HG03520 (cell line): ENCODE results near the gene HNRNPF.
"Not testable (repeated sequence)": the region's sequence is repeated elsewhere in the genome, so short reads cannot be mapped to it uniquely, and the experiment has no call there.

ENCODE experiments used
- ATAC-seq: cut with Tn5 transposase; IDR thresholded peaks from one replicate; pipeline ENCODE4 v1.9.1; 2021; ENCODE audit warnings: mild to moderate bottlenecking, moderate library complexity; ENCODE audit not compliant: unreplicated experiment

The HNRNPF gene

DNA sequence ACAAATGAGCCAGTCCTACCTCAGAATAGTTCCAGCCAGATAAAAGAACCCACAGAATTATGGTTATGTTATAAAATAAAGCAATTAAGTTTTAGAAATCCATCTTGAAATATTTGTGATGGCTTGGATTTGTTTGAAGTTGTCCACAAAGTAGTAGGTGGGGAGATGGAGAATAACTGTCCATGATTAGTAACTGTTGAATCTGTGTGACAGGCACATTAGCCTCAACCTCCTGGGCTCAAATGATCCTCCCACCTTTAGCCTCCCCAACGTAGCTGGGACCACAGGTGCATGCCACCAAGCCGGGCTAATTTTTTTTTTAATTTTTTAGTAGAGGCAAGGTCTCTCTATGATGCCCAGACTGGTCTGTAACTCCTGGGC is 10.1 kb downstream of the HNRNPF start:
- no peak for ATAC-seq

DNA sequence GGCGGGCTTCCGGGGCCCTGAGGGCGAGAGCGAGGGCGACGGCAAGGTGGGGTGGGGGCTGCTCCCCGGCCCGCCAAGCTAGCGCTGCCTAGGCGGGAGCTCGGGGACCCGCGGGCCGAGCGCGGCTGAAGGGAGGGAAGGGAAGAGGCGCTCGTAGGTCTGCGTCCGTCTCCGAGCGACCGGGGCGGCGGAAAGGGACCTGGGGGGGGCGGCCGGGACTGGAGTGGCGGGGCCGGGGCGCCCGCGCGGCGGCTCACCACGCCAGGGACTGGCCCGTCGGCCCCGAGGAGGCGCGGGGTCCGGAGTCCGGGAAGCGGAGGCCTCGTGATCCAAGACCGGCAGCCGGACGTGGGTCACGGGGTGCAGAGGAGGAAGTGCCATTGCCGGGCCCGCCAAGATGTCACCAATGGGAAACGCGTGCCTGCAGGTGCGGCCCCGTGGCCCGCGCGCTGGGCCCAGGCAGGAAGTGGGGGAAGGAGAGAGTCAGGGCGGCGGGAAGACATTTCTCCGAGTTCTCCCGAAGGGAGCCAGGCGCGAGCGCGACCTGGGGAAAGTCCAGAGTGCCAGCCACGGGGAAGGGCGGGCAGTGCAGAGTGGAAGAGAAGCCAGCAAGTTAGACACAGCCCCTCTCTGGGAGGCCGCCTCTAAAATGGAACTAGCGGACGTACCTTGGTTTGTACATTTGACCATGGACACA is 11.9 kb downstream of the HNRNPF start:
- peak; percentile 70 for ATAC-seq

DNA sequence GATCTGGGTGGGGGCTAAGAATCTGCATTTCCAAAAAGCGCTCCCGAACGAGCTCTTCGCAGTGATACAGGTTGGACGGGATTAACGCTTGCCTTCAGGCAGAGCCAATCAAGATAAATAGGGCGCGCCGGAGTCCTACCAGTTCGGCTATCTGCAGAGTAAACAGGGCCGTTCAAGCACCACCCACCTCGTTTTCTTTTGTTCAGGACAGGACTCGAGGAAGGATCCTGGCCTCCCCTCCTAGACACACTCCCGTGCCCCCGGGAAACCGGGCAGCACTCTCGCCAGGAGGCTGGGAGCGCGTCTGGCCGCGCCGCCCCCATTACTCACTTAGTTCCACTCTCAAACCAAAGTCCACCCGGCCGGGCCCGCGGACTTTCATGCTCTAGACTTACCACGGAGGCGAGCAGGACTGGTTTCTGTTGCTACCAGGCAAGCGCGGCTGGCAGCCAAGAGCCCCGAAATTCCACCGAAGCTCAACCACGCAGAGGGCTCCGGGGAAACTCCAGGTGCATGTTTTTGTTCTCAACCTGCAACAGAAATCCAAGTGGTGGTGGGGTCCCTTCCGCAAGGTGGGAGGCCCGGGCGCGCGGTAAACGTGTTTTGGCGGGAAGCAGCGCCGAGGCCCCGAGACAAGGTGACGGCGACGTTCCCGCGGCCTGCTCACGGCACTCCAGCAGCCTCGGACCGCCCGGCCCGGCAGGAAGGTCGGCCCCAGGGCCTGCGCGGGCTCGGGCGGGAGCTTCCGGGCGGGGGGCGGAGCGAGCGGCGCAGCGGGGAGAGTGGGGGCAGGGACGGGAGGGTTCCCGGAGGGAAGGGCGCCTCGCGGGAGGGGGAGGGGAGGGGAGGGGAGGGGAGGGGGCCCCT is 12.7 kb downstream of the HNRNPF start:
- ATAC-seq, result peak; percentile 37

DNA sequence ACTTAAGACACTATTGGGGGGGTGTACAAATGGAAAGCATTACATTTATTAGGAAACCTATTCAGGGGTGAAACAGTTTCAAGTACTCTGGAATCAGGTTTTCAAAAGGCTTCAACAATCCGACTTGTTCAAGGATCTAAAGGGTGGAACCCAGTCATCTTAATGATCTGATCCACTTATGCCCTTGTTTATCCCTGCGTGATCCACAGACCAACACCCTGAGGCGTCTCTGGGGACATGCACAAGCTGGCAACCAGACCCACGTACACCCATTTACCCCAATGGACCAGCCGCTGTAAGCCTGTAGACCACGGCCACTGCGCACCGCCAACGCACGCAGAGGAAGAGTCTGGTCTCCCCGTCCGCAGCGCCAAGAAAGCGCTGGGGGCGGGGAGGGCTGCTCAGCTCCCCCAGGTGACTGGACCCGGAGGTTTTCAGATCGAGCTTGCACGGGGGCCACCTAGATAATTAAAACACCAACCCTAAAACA is 13.4 kb downstream of the HNRNPF start:
- no peak for ATAC-seq

DNA sequence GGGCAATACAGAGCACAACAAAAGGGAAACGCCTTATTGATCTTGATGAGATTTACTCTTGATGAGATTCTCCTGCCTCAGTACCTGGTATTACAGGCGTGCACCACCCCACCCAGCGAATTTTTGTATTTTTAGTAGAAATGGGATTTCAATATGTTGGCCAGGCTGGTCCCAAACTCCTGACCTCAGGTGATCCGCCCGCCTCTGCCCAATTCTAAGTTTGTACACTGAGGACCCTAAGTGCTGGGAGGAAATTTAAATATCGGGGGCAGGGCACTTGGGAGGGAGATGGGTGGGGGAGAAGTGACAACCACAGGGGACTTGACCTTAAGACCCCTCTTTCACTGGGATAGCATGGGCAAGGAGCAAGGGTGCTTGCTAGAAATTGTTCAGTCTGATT is 14.1 kb downstream of the HNRNPF start:
- no peak for ATAC-seq

DNA sequence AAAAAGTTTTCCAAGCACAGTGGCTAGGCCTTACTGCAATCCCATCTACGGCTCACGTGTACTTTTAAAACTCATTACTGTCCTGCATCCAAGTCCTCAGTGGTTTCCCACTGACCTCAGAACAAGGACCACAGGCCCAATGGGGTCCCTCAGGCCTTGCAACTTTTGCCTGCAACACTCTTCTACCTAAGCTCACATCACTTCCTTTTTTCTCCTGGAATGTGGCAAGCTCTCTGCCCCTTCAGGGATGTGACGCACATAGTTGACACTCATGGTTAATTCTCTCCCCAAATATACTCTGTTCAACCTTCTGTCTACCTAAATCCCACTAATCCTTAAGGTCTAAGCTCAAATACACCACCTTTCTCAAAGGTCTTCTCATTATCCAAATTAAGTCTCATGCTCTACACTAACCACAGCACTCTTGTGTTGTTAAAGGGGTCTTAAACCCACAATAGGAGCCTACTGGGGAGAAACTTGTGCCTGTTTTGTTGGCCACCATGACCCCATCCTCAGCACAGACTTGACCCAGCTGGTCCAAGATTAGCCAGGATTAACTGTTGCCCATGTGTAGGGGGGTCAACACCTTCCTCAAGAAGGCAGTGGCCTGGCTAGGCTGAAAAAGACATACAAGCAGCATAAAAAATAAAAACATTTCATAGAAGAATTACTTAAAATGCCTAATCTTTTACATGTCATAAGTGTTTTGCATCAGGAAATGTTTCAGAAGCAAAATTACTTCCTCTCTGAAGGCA is 15.2 kb downstream of the HNRNPF start:
- no peak for ATAC-seq

DNA sequence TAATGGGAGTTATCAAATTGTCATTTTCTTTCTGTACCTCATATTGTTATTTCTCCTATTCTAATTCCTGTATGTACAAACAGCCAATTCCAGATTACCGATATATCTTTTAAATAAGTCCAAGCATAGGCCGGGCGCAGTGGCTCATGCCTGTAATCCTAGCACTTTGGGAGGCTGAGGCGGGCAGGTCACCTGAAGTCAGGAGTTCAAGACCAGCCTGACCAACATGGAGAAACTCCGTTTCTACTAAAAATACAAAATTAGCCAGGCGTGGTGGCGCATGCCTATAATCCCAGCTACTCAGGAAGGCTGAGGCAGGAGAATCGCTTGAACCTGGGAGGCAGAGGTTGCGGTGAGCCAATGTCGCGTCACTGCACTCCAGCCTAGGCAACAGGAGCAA is 15.8 kb downstream of the HNRNPF start:
- ATAC-seq, result not testable (repeated sequence)

DNA sequence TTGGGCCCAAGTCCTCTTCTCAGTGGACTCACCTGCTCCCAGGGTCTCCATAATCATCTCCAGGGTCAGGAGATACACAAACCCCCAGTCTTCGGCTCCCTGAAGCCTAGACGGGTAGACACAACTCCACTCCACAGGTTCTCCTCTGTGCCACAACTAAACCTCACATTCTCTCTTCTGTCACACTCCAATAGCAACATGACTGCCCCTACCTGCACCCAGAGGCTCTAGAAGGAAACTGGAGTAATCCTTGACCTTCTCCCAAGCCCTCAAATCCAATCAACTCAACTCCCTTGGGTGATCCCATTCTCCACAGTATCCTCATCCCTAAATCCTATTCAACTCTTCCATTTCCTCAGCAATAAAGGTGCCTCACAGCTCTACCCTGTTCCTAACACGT is 16.2 kb downstream of the HNRNPF start:
- ATAC-seq, result no peak

DNA sequence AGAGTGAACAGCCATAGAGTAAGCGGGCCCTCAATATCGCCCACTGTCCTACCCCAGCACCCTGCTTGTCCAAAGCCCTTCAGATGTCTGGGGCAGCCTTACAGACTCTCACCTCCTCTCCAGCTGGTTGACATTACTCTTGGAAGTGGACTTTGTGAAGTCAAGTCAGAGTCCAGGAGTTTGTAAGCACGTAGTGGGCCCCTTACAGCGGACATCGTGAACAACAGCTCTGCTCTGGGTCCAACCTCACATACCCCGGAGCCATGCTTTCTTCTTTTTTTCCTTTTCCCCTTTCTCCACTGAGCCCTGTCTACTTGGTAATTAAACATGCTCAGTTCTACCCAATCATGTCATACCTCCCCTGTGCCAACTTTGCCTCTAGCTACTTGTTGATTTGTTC is 17.5 kb downstream of the HNRNPF start:
- ATAC-seq, result no peak

DNA sequence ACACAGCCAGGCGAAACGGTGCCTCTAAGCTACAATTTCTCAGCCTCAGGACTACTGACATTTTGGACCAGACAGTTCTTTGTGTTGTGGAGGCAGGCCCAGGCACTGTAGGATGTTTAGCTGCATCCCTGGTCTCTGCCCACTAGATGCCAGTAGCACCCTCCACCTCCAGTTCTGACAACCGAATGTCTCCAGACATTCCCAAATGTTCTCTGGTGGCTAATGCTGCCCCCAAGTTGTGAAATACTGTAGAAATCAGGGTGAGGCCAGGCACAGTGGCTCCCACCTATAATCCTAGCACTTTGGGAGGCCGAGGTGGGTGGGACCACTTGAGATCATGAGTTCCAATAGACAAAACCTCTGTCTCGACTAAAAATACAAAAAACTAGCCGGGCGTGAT is 18.2 kb downstream of the HNRNPF start:
- ATAC-seq, result no peak

DNA sequence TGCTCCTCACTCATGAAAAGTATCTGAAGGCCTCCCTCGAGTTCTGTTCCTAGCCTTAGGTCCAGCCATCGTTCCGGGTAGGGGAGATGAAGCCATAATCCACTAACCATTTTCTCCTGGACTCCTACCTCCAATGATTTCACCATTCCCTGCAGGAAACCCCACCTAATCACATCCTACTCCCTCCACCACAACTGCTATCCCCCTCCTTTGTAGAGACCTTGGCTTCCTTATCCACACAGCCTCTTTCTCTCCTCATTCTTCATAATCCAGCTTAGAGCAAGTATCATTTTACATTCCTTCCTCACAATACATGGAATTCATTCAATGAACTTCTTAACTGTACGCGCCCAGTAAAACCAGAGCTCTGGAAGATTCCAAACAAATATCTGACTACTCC is 18.7 kb downstream of the HNRNPF start:
- ATAC-seq, result no peak

DNA sequence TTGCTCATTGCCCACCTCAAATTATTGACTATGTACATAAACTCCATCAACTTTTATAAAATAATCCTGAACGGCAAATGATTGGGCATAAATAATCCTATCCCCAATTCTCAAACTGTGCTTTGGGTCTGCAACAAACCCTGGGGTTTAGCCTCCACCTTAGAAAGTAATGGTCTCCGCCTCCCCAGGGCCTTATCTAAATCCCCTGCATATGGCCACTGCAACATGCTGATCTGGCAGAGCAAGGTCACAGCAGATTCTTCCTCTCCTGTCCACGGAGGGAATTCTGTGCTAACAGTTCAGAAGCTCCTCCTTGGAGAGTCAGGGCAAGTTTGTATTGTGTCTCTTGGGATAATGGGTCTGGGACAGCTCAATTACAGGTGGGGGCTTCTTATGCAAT is 19.1 kb downstream of the HNRNPF start:
- ATAC-seq, result no peak

DNA sequence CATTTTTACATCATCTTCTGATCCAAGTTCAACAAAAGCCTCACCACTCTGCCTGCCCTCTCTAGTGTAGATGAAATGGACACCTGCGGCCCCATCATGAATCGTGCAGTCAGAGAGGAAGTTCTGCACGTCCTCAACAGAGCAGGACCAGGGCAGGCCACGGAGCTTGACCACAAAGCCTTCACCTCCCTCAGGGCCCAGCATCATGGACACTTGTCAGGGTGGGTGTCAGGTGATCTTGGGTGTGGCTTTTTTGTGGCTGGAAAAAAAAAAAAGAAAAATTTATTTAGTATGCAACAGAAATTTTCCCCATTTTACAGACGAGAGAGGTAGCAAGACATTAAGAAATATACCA is 21.3 kb downstream of the HNRNPF start:
- ATAC-seq, result no peak

DNA sequence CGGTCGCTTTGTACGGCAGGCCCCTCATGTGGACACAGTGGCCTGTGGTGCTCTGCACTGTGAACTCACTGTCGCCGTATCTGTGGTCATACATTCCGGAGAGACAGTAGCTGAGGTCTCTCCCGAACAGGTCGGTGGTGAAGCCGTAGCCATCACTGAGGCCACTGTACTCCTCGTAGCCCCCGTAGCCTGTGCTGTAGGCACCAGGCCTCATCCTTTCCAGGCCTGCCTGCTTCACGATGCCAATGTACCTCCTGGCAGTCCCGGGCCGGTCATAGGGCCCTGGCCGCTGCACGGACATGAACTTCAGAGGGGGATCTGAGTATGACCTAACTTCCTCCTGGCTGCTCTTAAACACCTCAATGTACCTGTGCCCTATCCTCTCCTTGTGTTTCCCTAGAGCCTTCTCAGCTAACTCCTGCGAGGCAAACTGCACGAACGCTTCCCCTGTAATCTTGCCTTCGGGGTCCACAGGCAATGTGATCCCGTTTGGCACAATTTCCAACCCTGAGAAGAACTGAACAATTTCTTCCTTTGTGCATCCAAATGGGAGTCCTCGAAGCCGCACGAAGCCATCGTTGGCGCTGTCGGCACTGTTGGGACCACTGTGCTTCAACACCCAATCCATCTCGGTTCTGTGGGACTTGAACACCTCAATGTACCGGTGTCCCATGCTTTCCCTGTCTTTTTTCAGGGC is 21.9 kb downstream of the HNRNPF start:
- no peak for ATAC-seq

DNA sequence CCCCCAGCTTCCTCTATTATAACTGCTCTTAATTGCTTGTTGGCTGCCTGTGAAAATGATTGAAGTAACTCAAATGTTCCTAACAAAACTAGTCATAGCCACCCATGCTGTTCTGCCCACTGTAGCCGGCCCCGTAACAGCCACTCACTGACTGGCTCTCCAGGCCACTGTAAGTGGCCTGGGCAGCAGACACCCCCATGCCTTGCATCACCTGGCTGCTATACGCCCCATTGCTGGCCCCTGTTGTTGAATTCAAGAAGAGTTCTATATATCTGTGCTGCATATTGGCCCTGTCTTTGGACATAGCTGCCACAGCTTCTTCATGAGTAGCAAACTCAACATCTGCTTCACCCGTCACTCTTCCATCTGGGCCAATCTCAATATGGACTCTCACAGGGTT is 22.4 kb downstream of the HNRNPF start:
- ATAC-seq, result no peak

DNA sequence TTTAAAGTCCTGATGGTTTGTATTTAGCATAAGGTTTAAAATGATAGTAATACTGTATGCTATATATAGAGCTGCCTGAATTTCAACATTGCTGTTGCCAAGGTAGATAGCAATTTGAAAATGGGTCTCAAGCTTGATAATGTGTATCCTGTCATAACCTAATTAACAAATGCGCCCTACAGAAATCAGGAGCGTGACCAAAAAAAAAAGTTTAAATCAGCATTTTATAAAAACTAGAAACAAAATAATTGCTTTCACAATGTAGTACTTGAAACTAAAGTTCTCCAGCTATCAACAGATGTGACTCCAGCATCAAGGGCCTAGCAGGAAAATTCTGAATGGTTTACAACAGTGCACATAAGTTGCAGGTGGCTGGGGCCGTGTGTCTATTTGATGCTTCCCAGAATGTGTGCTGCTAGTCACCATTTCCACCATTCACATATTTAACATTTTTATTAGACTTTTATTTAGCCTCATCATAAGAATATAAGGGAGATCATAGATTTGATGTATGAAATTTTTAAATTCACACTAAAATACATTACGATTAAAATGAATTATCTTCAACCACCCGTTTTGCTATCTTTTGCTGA is 23.5 kb downstream of the HNRNPF start:
- no peak for ATAC-seq

DNA sequence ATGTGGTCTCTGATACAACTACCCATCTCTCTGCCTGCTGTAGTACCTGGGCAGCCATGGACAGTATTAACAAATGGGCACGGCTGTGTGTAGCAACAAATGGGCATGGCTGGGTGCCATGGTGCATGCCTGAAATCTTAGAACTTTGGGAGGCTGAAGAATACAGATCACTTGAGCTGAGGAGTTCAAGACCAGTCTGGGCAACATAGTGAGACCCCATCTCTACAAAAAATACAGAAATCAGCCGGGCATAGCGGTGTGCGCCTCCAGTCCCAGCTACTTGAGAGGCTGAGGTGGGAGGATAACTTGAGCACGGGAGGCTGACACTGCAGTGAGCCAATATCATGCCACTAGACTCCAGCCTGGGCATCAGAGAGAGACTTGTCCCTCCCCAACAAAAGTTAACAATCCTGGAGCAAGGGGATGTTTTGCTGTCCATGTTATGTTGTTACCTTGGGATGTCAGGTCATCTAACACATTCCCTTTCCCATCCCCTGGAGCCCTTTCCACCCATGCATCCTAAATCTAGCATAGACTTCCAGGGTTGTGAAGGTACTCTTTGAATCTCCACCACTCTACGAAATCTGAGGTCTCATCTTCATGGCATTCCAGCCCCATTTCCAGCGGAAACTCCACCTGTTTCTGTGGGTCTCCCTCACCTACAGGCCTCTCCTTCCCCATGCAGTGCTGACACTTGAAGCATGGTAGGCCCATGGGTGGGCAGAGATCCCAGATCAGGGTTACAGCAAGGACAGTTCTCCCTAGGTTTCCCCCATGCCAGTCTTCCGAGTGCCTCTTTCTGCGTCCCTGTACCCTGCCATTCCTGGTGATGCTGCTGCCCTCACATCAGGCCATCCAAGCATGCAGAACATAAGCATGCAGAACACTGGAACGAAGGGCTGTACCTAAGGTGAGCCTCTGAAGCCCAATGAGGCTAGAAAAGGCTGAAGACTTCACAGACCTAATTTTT is 24.4 kb downstream of the HNRNPF start:
- no peak for ATAC-seq

DNA sequence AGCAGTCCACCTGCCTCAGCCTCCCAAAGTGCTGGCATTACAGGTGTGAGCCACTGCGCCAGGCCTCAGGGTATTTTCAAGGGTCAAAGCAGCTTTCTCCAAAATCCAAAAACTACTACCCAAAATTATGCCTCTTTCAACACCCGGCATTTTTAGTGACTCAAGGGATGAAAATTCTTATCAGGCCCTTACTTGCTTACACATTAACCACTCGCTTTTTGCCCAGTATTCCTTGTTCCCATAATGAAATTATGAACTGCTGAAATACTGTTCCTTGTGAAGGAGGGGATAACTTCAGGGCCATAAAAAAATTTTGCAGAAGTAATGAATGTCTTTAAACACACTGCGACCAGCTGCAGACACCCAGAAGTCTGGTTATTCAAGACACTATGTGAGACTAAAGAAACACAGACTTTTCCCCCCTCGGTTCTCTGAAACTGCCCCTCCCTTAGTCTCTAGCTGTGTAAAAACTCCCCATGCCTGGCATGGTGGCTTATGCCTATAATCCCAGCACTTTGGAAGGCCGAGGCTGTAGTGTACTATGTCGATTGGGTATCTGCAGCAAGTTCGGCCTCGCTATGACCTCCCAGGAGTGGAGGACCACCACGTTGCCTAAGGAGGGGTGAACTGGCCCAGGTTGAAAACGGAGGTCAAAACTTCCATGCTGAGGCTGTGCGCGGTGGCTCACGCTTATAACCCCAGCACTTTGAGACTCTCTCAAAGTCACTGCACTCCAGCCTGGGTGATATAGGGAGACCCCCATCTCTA is 25.6 kb downstream of the HNRNPF start:
- no peak for ATAC-seq
